AG09309 (cell line): ENCODE data around the gene EHF.

Experiments
- DNase-seq: peaks from one replicate; pipeline ENCODE4 v3.0.0-alpha.2; 2010; ENCODE audit warnings: low read depth
- H3K4me3 ChIP-seq: 2 replicates; pipeline ENCODE4 v1.5.1; 2011; ENCODE audit warnings: mild to moderate bottlenecking, low read depth, low read length, moderate library complexity; ENCODE audit not compliant: control insufficient read depth
- CTCF ChIP-seq: IDR thresholded peaks from 2 replicates; pipeline ENCODE4 v1.5.1; 2011; ENCODE audit warnings: mild to moderate bottlenecking, low read depth, low read length, inconsistent platforms; ENCODE audit not compliant: insufficient read depth, control insufficient read depth; ENCODE audit errors: missing control alignments

The EHF gene

GRCh38 chr11:34620820-34621792 is at the start of gene EHF:
EHF (plus strand) TSS chr11:34621093; CDS start chr11:34642631, 21,538 bp downstream.
- TF ChIP-seq CTCF = no peak
- no peak within 1 kb of the TSS for H3K4me3 ChIP-seq
- no peak for DNase-seq

- DNase-seq = no peak
- H3K4me3 ChIP-seq = no peak overlapping the region
These were observed 47.4 kb upstream of the EHF start for GRCh38 chr11:34573537-34573936.

GRCh38 chr11:34575261-34575660 is 45.6 kb upstream of the EHF start:
- no peak for DNase-seq
- no peak overlapping the region for H3K4me3 ChIP-seq
- no peak for TF ChIP-seq CTCF

More at GRCh38 chr11:34573537-34573936, 47.4 kb upstream of the EHF start:
- no peak for TF ChIP-seq CTCF

- TF ChIP-seq CTCF = no peak
- no peak for DNase-seq
- no peak overlapping the region for H3K4me3 ChIP-seq
These were observed 45.2 kb upstream of the EHF start for GRCh38 chr11:34575671-34576070.

- no peak for TF ChIP-seq CTCF
- no peak overlapping the region for H3K4me3 ChIP-seq
- no peak for DNase-seq
These were observed 44.6 kb upstream of the EHF start for GRCh38 chr11:34576331-34576730.

- no peak for TF ChIP-seq CTCF
- DNase-seq = no peak
- no peak overlapping the region for H3K4me3 ChIP-seq
These were observed 37.1 kb upstream of the EHF start for GRCh38 chr11:34583818-34584217.

- no peak overlapping the region for H3K4me3 ChIP-seq
- no peak for DNase-seq
- no peak for TF ChIP-seq CTCF
These were observed 35.6 kb upstream of the EHF start for GRCh38 chr11:34585304-34585734.
